Gastrocnemius medialis (tissue), 4 donors: ENCODE data around the gene USP54. TPM values are rescaled to one million over a fixed set of nuclear protein-coding genes. Genes with fewer than 3 reads are reported as not detected.

Experiments
- ATAC-seq, 2 donors: fragments of 150-250 bp; one replicate each; pipeline ENCODE4 v1.9.1; 2016
- DNase-seq, 2 donors: peaks; one replicate each; pipeline ENCODE4 v3.0.0-alpha.2; 2019
- H3K27ac ChIP-seq, 4 donors: fragments of 200-600 bp; sonication (generic); 1 replicate in 1 of 4; 2 replicates in 3 of 4; pipeline ENCODE4 v1.5.1; 2016 to 2018; ENCODE audit warnings: mild to moderate bottlenecking in 2 of 4, moderate library complexity in 1 of 4
- H3K27me3 ChIP-seq, 3 donors: fragments of 200-600 bp; sonication (generic) in 2 of 3; 1 replicate in 1 of 3; 2 replicates in 2 of 3; pipeline versions ENCODE4 v1.5.1 to v1.6.0; 2016 to 2019; ENCODE audit warnings: mild to moderate bottlenecking in 1 of 3, moderate library complexity in 1 of 3
- H3K36me3 ChIP-seq, 2 donors: fragments of 200-600 bp; sonication (generic) in 1 of 2; one replicate each; pipeline ENCODE4 v1.5.1; 2017 to 2018
- H3K4me1 ChIP-seq, 2 donors: fragments of 200-600 bp; sonication (generic) in 1 of 2; one replicate each; pipeline ENCODE4 v1.5.1; 2016 to 2017; ENCODE audit warnings: mild to moderate bottlenecking in 2 of 2
- H3K4me3 ChIP-seq, 4 donors: fragments of 200-600 bp; sonication (generic) in 3 of 4; 1 replicate in 1 of 4; 2 replicates in 3 of 4; pipeline ENCODE4 v1.5.1; 2016 to 2019; ENCODE audit warnings: mild to moderate bottlenecking in 2 of 4
- H3K9me3 ChIP-seq, 3 donors: fragments of 200-600 bp; sonication (generic) in 2 of 3; 1 replicate in 1 of 3; 2 replicates in 2 of 3; pipeline ENCODE4 v1.5.1; 2016 to 2019
- POLR2A ChIP-seq, 2 donors: fragments of 450-650 bp; IDR thresholded peaks; one replicate each; pipeline ENCODE4 v1.6.1; 2017; ENCODE audit warnings: antibody characterized with exemption in 2 of 2, mild to moderate bottlenecking in 2 of 2, moderate library complexity in 2 of 2
- in situ Hi-C, 4 donors: fragments of 200-750 bp; cut with MboI; loops; one replicate each; pipeline versions ENCODE4 v1.15.0 to v1.8.0; 2017; ENCODE audit warnings: low sequenced_read_pairs in 4 of 4
- intact Hi-C: fragments of 100-400 bp; cut with DNase I; formaldehyde crosslinking; loops from one replicate; pipeline ENCODE4 v1.15.1; 2023; ENCODE audit warnings: low total_unique reads
- total RNA-seq, 4 donors: library from RNA; depleted of rRNA; stranded (reverse); fragments of >200 nt; gene quantifications; one replicate each; pipeline versions ENCODE4 v1.1.0 to v1.2.3, GENCODE V29; 2016
- TF ChIP-seq, protein P1 (sequence below), 5 experiments: fragments of 450-650 bp in 3 of 5; fragments of 200-600 bp in 2 of 5; sonication (generic) in 2 of 5; IDR thresholded peaks in 4 of 5; conservative IDR thresholded peaks in 1 of 5; 1 replicate in 4 of 5; 2 replicates in 1 of 5; pipeline ENCODE4 v1.5.1; 2016 to 2019; ENCODE audit warnings: antibody characterized with exemption in 5 of 5, mild to moderate bottlenecking in 3 of 5, moderate library complexity in 3 of 5

Gene USP54
- total RNA-seq, 4 donors from 2014 or later, result 89.8 to 276 (median 154) TPM

GRCh38 chr10:73460897-73461296, 130.2 kb downstream of the USP54 start:
- peaks cover 0 to 21% of the 10 kb centered on the region in 2 donors for H3K36me3 ChIP-seq
- ATAC-seq (peak in 1 of 2 donors; percentile 21), DNase-seq (no peak)

GRCh38 chr10:73459683-73460314, 131.3 kb downstream of the USP54 start:
- Histone ChIP-seq H3K4me1 (peaks cover 0 to 16% of the 10 kb centered on the region in 2 donors), H3K4me3 (no peak overlapping the region), H3K9me3 (no peaks in the 10 kb centered on the region), H3K27ac (peak overlapping the region in 1 of 4 donors; percentile 8), H3K36me3 (peaks cover 0 to 15% of the 10 kb centered on the region in 2 donors), H3K27me3 (no peaks in the 10 kb centered on the region)
- intact Hi-C loops (no loop called here), in situ Hi-C loops (no loop called here)
- DNase-seq, result no peak
- TF ChIP-seq, protein P1, sequence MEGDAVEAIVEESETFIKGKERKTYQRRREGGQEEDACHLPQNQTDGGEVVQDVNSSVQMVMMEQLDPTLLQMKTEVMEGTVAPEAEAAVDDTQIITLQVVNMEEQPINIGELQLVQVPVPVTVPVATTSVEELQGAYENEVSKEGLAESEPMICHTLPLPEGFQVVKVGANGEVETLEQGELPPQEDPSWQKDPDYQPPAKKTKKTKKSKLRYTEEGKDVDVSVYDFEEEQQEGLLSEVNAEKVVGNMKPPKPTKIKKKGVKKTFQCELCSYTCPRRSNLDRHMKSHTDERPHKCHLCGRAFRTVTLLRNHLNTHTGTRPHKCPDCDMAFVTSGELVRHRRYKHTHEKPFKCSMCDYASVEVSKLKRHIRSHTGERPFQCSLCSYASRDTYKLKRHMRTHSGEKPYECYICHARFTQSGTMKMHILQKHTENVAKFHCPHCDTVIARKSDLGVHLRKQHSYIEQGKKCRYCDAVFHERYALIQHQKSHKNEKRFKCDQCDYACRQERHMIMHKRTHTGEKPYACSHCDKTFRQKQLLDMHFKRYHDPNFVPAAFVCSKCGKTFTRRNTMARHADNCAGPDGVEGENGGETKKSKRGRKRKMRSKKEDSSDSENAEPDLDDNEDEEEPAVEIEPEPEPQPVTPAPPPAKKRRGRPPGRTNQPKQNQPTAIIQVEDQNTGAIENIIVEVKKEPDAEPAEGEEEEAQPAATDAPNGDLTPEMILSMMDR (IDR thresholded peaks at IDR 0.05 in 4 of 5, conservative IDR thresholded peaks at IDR 0.05 in 1 of 5), result no peak
- no peak for TF ChIP-seq POLR2A (IDR thresholded peaks at IDR 0.05)
- no peak for ATAC-seq

More at GRCh38 chr10:73460897-73461296, 130.2 kb downstream of the USP54 start:
- Histone ChIP-seq H3K4me1 (peaks cover 5 to 23% of the 10 kb centered on the region in 2 donors), H3K4me3 (no peak overlapping the region), H3K9me3 (no peaks in the 10 kb centered on the region), H3K27ac (peak overlapping the region in 1 of 4 donors; percentile 8), H3K27me3 (no peaks in the 10 kb centered on the region)
- in situ Hi-C loops, result no loop called here
- intact Hi-C loops, result no loop called here
- TF ChIP-seq, protein P1 (IDR thresholded peaks at IDR 0.05 in 4 of 5, conservative IDR thresholded peaks at IDR 0.05 in 1 of 5), result no peak
- no peak for TF ChIP-seq POLR2A (IDR thresholded peaks at IDR 0.05)

GRCh38 chr10:73456187-73456890, 134.8 kb downstream of the USP54 start:
- Histone ChIP-seq H3K4me1 (peaks cover 0 to 11% of the 10 kb centered on the region in 2 donors), H3K9me3 (no peaks in the 10 kb centered on the region), H3K27ac (peak overlapping the region in 1 of 4 donors; percentile 30), H3K27me3 (no peaks in the 10 kb centered on the region), H3K36me3 (peaks cover 0 to 35% of the 10 kb centered on the region in 2 donors), H3K4me3 (no peak overlapping the region)
- no peak for DNase-seq
- no peak for ATAC-seq
- in situ Hi-C loops (no loop called here), intact Hi-C loops (no loop called here)
- TF ChIP-seq, protein P1 (IDR thresholded peaks at IDR 0.05 in 4 of 5, conservative IDR thresholded peaks at IDR 0.05 in 1 of 5), result no peak
- no peak for TF ChIP-seq POLR2A (IDR thresholded peaks at IDR 0.05)

GRCh38 chr10:73449113-73449512, 142.0 kb downstream of the USP54 start:
- intact Hi-C loops, result no loop called here
- peak overlapping the region in 1 of 4 donors; percentile 26 for H3K27ac ChIP-seq
- in situ Hi-C loops, result no loop called here

More at GRCh38 chr10:73449113-73449512, 142.0 kb downstream of the USP54 start:
- ATAC-seq (no peak), DNase-seq (no peak)
- H3K4me3 ChIP-seq, result no peak overlapping the region
- H3K9me3 ChIP-seq, result no peaks in the 10 kb centered on the region
- no peaks in the 10 kb centered on the region for H3K27me3 ChIP-seq
- peaks cover 0 to 45% of the 10 kb centered on the region in 2 donors for H3K36me3 ChIP-seq
- peaks cover 0 to 4% of the 10 kb centered on the region in 2 donors for H3K4me1 ChIP-seq
- TF ChIP-seq, protein P1 (IDR thresholded peaks at IDR 0.05 in 4 of 5, conservative IDR thresholded peaks at IDR 0.05 in 1 of 5), result no peak
- no peak for TF ChIP-seq POLR2A (IDR thresholded peaks at IDR 0.05)
